Stomach (tissue), 9 donors: Measurements from ENCODE around the gene LRRC28. TPM values are rescaled to one million over a fixed set of nuclear protein-coding genes. Genes with fewer than 3 reads are reported as not detected.

Source experiments
- DNase-seq, 2 donors: peaks; one replicate each; pipeline versions ENCODE4 v3.0.0 to v3.0.0-alpha.2; 2013 to 2019
- H3K27ac ChIP-seq, 5 donors: fragments of 200-600 bp in 4 of 5; sonication (generic) in 4 of 5; one replicate each; pipeline ENCODE4 v1.5.1; 2013 to 2019; ENCODE audit warnings: mild to moderate bottlenecking in 1 of 5, moderate library complexity in 1 of 5
- H3K27me3 ChIP-seq, 3 donors: fragments of 200-600 bp; sonication (generic); one replicate each; pipeline ENCODE4 v1.5.1; 2017 to 2019; ENCODE audit warnings: mixed run types in 1 of 3
- H3K36me3 ChIP-seq, 4 donors: fragments of 200-600 bp; sonication (generic); 1 replicate in 3 of 4; 2 replicates in 1 of 4; pipeline ENCODE4 v1.5.1; 2016 to 2019
- H3K4me1 ChIP-seq, 4 donors: fragments of 200-600 bp; sonication (generic); one replicate each; pipeline ENCODE4 v1.5.1; 2016 to 2019
- H3K4me3 ChIP-seq, 4 donors: fragments of 200-600 bp; sonication (generic) in 3 of 4; one replicate each; pipeline ENCODE4 v1.5.1; 2016 to 2019; ENCODE audit warnings: mild to moderate bottlenecking in 1 of 4
- H3K9me3 ChIP-seq, 4 donors: fragments of 200-600 bp; sonication (generic); one replicate each; pipeline ENCODE4 v1.5.1; 2016 to 2019
- EP300 ChIP-seq: sonication (generic); formaldehyde crosslinking; IDR thresholded peaks from one replicate; pipeline ENCODE4 v1.6.1; 2017; ENCODE audit warnings: antibody characterized with exemption
- POLR2A ChIP-seq, 4 donors: fragments of 450-650 bp; IDR thresholded peaks; one replicate each; pipeline ENCODE4 v1.6.1; 2016; ENCODE audit warnings: antibody characterized with exemption in 4 of 4, control low read depth in 2 of 4, mild to moderate bottlenecking in 1 of 4, moderate library complexity in 1 of 4
- POLR2AphosphoS5 ChIP-seq, 3 donors: sonication (generic); formaldehyde crosslinking; IDR thresholded peaks; one replicate each; pipeline ENCODE4 v1.6.1; 2016; ENCODE audit warnings: antibody characterized with exemption in 3 of 3
- WGBS, 5 donors: extraction: QIAGEN DNeasy Blood & Tissue Kit in 3 of 5; methylation state at CpG; one replicate each; pipeline versions ENCODE4 v1.1.5 to v1.1.7; 2013 to 2018; 5-methylcytosine and 5-hydroxymethylcytosine counted together
- intact Hi-C: fragments of 100-400 bp; cut with DNase I; formaldehyde crosslinking; loops from one replicate; pipeline ENCODE4 v1.15.1; 2023; ENCODE audit warnings: low total_unique reads
- polyA plus RNA-seq, 3 donors: library from polyadenylated mRNA; stranded (reverse); fragments of 200-250 nt; gene quantifications; one replicate each; pipeline ENCODE4 v1.2.3, GENCODE V29; 2013
- total RNA-seq, 5 donors: library from RNA; depleted of rRNA; stranded (reverse); fragments of >200 nt; gene quantifications; one replicate each; pipeline versions ENCODE4 v1.1.0 to v1.2.3, GENCODE V29; 2014 to 2016
- TF ChIP-seq, protein P1 (sequence below), 7 experiments: fragments of 450-650 bp in 4 of 7; fragments of 200-600 bp in 3 of 7; sonication (generic) in 3 of 7; IDR thresholded peaks; one replicate each; pipeline ENCODE4 v1.5.1; 2016 to 2019; ENCODE audit warnings: antibody characterized with exemption in 7 of 7, control low read depth in 2 of 7, mild to moderate bottlenecking in 1 of 7
- donor health status: healthy with polysubstance abuse.
- donor health status: Bipolar disorder and iron deficiency.
- donor health status: healthy.

Gene LRRC28
- total and polyA plus RNA-seq, 8 donors = 9.6 to 82.6 (median 26.2) TPM

DNA sequence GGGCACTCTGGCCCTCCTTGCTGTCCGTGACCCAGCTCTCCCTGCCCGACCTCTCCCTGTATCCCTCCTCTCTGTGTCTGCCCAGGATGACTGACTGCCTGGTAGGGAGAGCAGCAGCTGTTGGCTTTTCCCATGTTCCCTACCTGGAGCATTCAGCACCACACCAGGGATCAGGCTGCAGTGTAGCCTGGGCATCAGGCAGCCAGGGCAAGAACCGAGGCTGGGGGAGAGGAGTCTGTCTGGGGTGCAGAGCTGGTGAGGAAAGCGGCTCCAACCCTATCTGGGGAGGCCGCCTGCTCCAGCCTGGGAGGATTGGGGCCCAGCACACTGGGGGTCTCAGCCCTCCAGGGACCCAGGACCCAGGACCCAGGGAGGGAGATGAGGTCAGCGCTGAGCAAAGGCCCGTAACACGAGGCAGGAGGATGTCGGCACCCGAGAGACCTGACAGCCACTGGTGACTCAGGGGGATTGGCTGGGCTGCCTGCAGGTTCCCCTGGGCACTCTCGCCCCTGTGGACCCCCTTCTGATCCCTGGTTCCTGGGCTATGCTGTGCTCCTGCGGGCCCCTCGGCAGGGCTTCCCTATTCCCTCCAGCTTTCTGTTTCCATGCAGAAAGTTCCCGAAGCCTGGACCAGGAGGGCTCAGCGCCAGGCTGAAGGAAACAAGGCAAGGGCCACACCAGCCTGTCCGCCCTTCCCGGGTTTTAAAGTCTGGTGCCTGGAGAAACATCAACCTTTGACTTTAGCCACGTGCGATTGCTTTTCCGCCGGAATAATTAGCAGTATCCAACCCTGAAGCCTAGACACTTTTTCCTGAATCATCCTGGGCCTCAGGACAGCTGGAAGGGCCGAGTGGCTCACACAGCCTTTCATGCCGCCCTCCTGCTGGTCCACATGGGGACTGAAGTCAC lies 186.3 kb downstream of the LRRC28 start:
- H3K27me3 ChIP-seq = no peaks in the 10 kb centered on the region
- H3K4me1 ChIP-seq = peaks cover 26 to 54% (median 48%) of the 10 kb centered on the region in 4 donors
- peak overlapping the region in 4 of 5 donors; percentile 17 to 66 (median 44) for H3K27ac ChIP-seq
- H3K4me3 ChIP-seq = no peak overlapping the region
- H3K9me3 ChIP-seq = no peaks in the 10 kb centered on the region
- TF ChIP-seq EP300 = no peak
- no peak for TF ChIP-seq POLR2A (IDR thresholded peaks at IDR 0.05)
- TF ChIP-seq, protein P1, sequence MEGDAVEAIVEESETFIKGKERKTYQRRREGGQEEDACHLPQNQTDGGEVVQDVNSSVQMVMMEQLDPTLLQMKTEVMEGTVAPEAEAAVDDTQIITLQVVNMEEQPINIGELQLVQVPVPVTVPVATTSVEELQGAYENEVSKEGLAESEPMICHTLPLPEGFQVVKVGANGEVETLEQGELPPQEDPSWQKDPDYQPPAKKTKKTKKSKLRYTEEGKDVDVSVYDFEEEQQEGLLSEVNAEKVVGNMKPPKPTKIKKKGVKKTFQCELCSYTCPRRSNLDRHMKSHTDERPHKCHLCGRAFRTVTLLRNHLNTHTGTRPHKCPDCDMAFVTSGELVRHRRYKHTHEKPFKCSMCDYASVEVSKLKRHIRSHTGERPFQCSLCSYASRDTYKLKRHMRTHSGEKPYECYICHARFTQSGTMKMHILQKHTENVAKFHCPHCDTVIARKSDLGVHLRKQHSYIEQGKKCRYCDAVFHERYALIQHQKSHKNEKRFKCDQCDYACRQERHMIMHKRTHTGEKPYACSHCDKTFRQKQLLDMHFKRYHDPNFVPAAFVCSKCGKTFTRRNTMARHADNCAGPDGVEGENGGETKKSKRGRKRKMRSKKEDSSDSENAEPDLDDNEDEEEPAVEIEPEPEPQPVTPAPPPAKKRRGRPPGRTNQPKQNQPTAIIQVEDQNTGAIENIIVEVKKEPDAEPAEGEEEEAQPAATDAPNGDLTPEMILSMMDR (IDR thresholded peaks at IDR 0.05) = no peak
- no peak for TF ChIP-seq POLR2AphosphoS5 (IDR thresholded peaks at IDR 0.05)
- peak; percentile 6 to 18 for DNase-seq
- H3K36me3 ChIP-seq = no peaks in the 10 kb centered on the region
- intact Hi-C loops = no loop called here
- 79 to 86% (median 84%) methylated on average over 16 to 23 of the region's 23 CpGs for WGBS, 5 donors

DNA sequence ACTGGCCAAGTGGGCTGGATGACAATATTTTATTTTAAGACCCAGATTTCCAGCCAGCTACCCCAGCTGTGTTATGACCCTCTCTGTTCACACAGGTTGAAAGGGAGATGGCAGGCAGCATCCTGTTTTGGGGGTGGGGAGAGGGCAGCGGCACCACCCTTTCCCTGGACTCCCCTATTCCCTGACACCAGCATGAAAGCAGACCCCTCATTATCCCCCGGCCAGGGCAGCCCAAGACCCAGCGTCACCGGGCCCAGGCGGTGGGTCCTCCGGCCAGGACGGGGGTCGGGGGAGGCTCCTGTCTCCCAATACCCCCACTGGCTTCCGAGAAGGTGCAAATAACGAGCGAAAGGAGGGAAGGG lies 186.9 kb downstream of the LRRC28 start:
- peaks cover 29 to 56% (median 49%) of the 10 kb centered on the region in 4 donors for H3K4me1 ChIP-seq
- H3K27ac ChIP-seq = peak overlapping the region in 4 of 5 donors; percentile 17 to 66 (median 44)
- no peaks in the 10 kb centered on the region for H3K36me3 ChIP-seq
- DNase-seq = no peak
- TF ChIP-seq POLR2A (IDR thresholded peaks at IDR 0.05) (no peak), EP300 (no peak), POLR2AphosphoS5 (IDR thresholded peaks at IDR 0.05) (no peak)
- TF ChIP-seq, protein P1 (IDR thresholded peaks at IDR 0.05) = no peak
- H3K27me3 ChIP-seq = no peaks in the 10 kb centered on the region
- H3K9me3 ChIP-seq = no peaks in the 10 kb centered on the region
- intact Hi-C loops = no loop called here
- WGBS, 5 donors = 77 to 92% (median 91%) methylated on average over 11 of the region's 11 CpGs
- no peak overlapping the region for H3K4me3 ChIP-seq

DNA sequence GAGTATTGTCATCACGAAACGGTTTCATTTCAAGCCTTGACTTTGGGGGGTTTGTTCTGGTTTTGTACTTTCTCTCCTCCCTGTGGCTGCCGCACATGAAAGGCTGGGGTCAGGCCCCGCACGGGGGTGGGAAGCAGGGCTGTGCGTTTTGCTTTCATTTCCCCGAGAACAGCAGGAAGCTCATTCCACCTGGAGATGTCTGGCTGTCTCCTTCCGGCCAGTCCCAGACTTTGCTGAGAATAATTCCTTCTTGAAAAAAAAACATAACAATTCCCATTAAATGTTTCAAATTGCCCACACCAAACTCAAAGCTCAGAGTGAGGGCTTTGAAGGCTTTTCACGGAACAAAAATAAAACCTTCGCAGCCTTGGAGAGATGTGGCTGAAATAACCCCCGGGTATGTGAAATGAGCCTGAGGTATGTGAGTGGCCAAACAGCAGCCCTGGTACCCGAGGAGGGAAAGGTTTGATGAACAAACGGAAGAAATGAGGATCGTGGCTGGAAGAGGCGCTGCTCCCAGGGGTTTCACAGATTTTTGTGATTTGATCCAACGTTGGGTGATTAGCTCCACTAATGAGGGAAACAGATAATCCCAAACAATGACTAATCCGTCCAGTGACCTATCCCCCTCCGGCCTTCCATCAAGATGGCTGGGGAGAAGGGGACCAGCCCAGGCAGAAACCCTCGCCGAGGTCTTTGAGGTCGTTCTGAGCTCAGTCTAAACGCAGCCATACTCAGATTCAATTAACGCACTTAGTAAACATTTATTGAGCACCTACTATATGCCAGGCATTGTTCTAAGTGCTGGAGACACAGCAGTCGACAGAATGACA lies 187.6 kb downstream of the LRRC28 start:
- DNase-seq = peak; percentile 18 to 60
- intact Hi-C loops = no loop called here
- no peaks in the 10 kb centered on the region for H3K36me3 ChIP-seq
- no peaks in the 10 kb centered on the region for H3K27me3 ChIP-seq
- peak overlapping the region in 4 of 5 donors; percentile 17 to 66 (median 44) for H3K27ac ChIP-seq
- H3K4me3 ChIP-seq = no peak overlapping the region
- H3K9me3 ChIP-seq = no peaks in the 10 kb centered on the region
- peaks cover 25 to 55% (median 46%) of the 10 kb centered on the region in 4 donors for H3K4me1 ChIP-seq
- TF ChIP-seq POLR2A (IDR thresholded peaks at IDR 0.05) = no peak
- no peak for TF ChIP-seq EP300
- no peak for TF ChIP-seq POLR2AphosphoS5 (IDR thresholded peaks at IDR 0.05)
- TF ChIP-seq, protein P1 (IDR thresholded peaks at IDR 0.05) = no peak
- WGBS, 5 donors = 73 to 80% (median 75%) methylated on average over 24 of the region's 24 CpGs

DNA sequence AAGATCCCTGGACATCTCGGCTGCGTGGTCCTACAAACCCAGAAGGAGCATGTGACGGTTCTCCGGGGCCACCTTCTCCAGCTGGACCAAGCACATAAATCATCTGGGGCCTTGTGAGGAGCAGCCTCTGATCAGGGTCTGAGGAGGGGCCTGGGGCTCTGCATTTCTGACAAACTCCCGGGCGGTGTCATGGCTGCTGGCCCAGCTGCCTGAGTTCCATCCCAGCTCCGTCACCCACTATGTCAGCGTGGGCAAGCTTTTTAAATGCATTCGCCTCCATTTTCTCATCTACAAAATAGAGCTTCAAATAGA lies 188.2 kb downstream of the LRRC28 start:
- intact Hi-C loops = no loop called here
- DNase-seq = peak; percentile 1 to 23
- TF ChIP-seq EP300 = no peak
- peaks cover 25 to 55% (median 45%) of the 10 kb centered on the region in 4 donors for H3K4me1 ChIP-seq
- H3K36me3 ChIP-seq = no peaks in the 10 kb centered on the region
- no peaks in the 10 kb centered on the region for H3K27me3 ChIP-seq
- WGBS, 5 donors = 96 to 98% (median 97%) methylated on average over 9 of the region's 9 CpGs
- H3K9me3 ChIP-seq = no peaks in the 10 kb centered on the region
- H3K27ac ChIP-seq = no peak overlapping the region
- no peak overlapping the region for H3K4me3 ChIP-seq
